Endometrial microvascular endothelial cells (primary cell): ENCODE results near the gene UBAC2. TPM values are rescaled to one million over a fixed set of nuclear protein-coding genes. Genes with fewer than 3 reads are reported as not detected.
"Not testable (repeated sequence)": the region's sequence is repeated elsewhere in the genome, so short reads cannot be mapped to it uniquely, and the experiment has no call there.

Source experiments
- in situ Hi-C: cut with HindIII; loops from 2 replicates; pipeline ENCODE4 v1.10.0; 2017; ENCODE audit warnings: low sequenced_read_pairs, low pct_unique_long_range_greater_than_20kb; ENCODE audit errors: inconsistent ontology term
- total RNA-seq: library from RNA; depleted of rRNA; stranded (reverse); fragments of >200 nt; gene quantifications from one replicate; pipeline ENCODE4 v1.2.3, GENCODE V29; 2015; ENCODE audit errors: inconsistent ontology term

The UBAC2 gene
- total RNA-seq, 1 donor from 2014 or later, result 56.8 TPM

DNA sequence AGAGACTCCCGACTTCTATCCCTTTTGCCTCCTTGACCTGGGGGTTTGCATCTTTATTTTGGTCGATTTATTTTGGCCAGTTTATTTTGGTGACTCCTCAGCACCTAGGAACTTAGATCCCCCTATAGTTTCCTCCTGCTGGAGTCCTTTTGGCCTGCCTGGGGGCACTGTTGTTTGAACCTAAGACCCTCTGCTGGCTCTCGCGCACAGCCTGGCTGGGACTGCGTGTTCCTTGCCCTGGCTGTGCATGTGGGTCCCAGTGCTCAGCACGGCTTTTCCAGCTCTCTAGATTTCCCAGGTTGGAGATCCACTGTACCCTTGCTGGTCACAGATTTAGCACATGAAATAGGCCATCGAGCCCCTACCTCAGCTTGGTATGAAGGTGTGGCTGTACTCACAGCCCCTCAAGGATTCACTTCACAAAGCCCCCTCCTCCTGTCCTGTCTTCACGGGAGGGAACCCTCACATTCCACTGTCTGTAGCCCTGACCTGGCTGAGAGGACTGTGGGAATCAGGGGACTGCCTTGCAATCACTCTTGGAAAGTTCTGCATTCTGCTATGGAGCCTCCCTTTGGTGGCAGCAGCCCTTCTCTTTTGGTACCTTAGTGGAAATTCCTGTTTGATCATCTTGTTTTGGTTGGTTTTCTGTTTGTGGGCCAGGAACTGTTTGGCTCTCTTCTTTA is 8.3 kb downstream of the UBAC2 start:
- in situ Hi-C loops, result no loop called here

- in situ Hi-C loops, result not testable (repeated sequence)
Measured at GRCh38 chr13:99210627-99211026, 10.0 kb downstream of the UBAC2 start.

DNA sequence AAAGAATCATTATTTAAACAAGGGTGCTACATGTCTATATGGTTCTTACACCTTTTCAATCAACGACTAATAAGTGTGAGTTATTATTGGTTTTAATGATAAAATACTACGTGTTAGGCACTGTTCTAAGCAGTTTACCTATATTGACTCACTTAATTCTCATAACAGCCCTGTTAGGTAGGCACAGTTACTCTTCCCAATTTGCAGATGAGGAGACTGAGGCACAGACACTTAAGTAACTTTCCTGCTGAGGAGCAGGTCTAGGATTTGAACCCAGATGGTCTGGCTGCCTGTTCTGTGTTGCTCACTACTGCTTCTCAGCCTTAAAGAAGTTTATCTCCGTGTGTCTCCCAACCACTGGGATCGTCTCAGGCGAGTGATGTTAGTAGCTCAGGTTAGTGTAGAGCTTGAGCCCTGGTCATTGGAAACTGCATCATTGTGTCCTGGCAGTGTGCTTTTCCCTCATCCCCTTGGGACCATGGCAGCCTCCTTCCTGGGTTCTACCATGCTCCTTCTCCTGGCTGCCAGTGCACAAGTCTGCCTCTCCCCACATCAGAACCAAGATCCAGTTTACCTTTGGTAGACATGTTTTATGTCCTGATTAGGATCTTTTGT is 10.9 kb downstream of the UBAC2 start:
- in situ Hi-C loops, result no loop called here

GRCh38 chr13:99214232-99214631 is 13.6 kb downstream of the UBAC2 start:
- in situ Hi-C loops, result no loop called here

- in situ Hi-C loops, result no loop called here
Measured at GRCh38 chr13:99214731-99215130, 14.1 kb downstream of the UBAC2 start.

- in situ Hi-C loops, result no loop called here
Measured at GRCh38 chr13:99215184-99215830, 14.7 kb downstream of the UBAC2 start.

DNA sequence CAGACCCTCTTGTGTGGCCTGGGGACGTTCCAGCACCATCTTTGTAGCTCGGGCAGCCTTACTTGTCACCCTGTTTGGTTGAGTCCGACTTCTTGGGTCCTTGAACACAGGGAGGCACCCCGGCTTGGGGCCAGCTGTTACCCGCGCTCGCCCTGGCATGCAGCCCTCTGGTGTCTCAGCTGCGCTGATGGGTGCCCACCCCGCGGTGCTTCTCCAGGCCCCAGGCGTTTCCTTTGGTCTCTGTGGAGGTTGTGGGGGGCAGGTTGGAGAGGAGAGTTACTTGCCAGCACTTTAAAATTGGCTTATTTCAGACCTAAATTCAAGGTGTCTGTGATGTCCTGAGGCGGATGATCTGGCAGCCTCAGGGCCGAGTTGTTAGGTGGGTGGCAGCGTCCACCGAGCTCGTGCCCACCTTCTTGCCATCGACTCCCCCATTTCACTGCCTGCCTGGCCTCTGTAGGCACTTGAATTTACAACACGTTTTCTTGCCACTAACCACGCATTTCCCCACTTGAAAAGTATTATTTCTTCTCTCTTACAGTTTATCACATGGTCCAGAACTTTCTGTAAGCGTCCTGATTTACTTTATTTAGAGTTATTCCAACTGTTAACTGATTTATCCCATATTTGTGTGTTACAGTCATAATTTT is 16.9 kb downstream of the UBAC2 start:
- in situ Hi-C loops, result no loop called here

- in situ Hi-C loops, result no loop called here
Measured at GRCh38 chr13:99218126-99218525, 17.5 kb downstream of the UBAC2 start.

- in situ Hi-C loops, result no loop called here
Measured at GRCh38 chr13:99218545-99218944, 17.9 kb downstream of the UBAC2 start.

- in situ Hi-C loops, result no loop called here
Measured at GRCh38 chr13:99218969-99219368, 18.3 kb downstream of the UBAC2 start.

DNA sequence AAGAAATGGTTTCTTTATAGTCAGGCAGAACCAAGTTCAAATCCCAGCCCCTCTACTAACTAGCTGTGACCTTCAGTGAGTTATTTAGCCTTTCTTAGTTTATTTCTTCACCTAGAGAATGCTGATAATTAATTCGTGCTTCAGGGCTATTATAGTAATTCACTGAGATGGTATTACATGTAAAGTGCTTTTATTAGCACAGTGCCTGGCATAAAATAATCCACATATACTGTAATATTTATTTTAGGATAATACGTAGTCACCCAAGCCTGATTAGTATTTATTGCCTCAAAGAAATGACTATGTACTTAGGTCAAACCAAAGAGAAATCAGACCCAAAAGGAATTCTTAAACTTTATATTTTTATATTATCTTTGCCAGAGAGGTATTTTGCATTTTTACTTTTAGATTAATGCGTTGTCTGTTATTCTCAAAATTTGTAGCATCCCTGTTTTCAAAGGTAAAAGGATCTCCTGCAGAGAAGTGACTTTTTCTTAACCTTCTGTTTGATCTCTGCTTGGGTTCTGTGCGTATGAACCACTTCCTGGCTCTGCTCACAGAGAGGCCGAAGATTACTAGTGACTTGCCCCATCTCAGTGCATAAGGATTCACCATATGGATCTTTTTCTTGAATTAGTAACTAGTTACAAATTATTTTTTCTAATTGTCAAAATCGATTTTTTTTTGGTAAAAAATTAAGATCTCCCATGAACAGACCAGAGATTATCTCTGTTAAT is 19.7 kb downstream of the UBAC2 start:
- in situ Hi-C loops, result no loop called here

- in situ Hi-C loops, result no loop called here
Measured at GRCh38 chr13:99221567-99222239, 21.0 kb downstream of the UBAC2 start.

DNA sequence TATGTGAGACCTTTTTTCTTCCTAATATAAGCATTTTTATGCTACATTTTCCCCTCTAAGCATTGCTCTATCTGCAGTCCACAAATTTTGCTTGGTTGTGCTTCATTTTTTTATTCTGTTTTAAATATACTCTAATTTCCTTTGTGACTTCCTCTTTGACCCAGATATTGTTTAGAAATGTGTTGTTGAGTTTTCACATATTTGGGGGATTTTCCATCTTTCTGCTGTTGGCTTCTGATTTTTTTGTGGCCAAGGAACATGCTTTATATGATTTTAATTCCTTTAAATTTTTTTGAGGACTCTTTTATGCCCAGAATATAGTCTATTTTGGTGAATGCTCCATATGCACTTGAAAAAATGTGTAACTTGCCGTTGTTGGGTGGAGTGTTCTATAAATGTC is 22.9 kb downstream of the UBAC2 start:
- in situ Hi-C loops, result no loop called here

- in situ Hi-C loops, result no loop called here
Measured at GRCh38 chr13:99224021-99224420, 23.4 kb downstream of the UBAC2 start.

DNA sequence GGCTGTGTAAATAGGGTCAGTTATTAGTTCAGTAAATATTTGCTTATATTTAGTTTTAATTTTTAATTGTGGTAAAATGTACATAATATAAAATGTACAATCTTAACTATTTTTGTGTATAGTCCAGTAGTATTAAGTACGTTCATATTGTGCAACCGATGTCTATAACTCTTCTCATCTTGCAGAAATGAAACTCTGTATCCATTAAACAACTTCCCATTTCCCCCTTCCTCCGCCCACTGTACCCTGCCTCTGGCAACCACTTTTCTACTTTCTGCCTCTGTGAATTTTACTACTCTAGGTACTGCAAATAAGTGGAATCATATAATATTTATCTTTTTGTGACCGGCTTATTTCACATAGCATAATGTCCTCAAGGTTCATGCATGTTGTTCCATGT is 24.4 kb downstream of the UBAC2 start:
- in situ Hi-C loops, result no loop called here

- in situ Hi-C loops, result no loop called here
Measured at GRCh38 chr13:99226513-99226912, 25.9 kb downstream of the UBAC2 start.

DNA sequence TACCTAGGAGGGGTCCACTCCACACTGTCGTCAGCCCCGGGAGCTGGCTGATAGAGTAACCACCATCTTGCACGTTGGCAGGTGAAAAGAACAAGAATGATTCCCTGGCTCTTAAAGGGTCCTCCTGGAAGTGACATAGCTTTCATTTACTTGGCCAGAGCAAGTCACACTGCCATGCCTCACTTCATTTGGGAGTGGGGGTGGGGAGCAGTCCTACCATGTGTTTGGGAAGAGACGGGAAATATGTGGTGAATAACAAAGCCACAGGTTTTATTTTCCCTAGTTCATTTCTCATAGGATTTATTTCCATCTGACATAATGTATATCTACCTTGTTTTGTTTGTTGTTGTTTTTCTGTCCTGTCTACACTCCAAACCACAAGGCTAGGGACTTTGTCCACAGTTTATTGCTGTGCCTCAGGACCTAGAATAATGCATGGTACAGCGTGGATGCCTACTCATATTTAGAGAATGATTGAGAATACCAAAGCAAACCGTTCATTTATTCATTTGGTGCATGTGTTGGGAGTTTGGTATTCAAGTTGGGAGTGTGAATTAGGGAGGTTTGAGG is 26.8 kb downstream of the UBAC2 start:
- in situ Hi-C loops, result no loop called here

DNA sequence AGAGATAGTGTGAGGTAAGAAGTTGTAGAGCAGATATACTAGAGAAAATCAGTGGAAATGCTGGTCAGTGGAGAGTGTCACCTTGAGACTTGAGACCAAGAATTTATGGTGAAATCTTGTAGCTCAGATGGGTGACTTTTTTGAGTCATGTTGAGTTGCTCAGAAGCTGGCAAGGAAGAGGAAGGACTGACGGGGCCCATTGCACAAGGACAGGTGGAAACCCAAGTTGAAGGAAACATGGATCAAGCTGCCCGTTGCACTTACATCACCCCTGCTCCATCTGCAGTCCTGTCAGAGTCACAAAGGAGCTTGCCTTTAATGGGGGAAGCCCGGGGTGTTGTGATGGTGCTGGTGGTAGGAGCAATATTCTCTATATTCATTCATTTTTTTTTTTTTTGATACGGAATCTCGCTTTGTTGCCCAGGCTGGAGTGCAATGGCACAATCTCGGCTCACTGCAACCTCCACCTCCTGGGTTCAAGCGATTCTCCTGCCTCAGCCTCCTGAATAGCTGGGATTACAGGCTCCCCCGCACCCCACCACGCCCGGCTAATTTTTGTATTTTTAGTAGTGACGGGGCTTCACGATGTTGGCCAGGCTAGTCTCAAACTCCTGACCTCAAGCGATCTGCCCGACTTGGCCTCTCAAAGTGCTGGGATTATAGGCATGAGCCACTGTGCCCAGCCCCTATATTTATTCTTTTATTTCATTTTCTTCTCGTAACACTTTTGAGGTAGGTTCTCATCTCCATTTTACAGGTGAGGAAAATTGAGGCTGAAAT is 27.4 kb downstream of the UBAC2 start:
- in situ Hi-C loops, result no loop called here
